ENCODE results near the gene ZMIZ1.

DNA sequence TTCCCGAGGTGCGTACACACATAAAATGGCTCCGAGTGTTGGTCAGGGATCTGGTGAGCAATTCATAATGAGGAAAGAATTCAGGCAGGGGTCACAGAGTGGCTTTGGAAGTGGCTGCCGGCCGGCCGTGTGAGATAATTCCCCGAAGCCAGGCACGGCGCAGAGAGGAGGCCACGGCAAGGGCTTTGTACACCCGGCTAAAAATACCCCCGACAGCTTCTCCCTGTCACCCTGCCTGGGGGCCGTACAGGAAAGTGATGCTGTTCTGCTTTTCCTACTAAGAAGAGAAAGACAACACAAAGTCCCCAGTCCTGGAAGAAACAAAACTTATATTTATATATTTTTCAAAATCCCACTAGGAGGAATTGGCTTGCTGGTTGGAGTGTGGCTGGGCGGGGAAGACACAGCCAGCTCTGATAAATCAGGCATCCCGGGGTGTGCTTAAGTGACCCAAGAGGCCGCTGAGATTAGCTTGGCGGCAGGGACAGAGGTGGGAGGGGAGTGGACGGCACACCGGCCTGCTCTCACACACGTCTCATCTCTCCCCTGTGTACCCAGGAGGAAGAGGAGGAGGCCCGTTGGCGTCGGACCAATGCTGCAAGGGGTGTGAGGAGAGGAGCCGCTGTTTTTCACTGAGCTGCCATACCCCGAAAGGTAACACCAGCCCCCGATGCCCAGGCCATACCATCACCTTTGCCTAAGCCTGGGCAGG, 70.5 kb downstream of the ZMIZ1 start:
- TF ChIP-seq ZNF331 (CRISPR knock-in tag; IDR thresholded peaks at IDR 0.05; ENCODE audit: low read depth) (no peak), STAT1 (IDR thresholded peaks at IDR 0.05; ENCODE audit: unreplicated experiment) (no peak), CREB1 (CRISPR knock-in tag; IDR thresholded peaks at IDR 0.05; ENCODE audit: low read depth) (no peak), JUNB (IDR thresholded peaks at IDR 0.05; ENCODE audit: unreplicated experiment) (no peak)
- TF ChIP-seq, protein P1, sequence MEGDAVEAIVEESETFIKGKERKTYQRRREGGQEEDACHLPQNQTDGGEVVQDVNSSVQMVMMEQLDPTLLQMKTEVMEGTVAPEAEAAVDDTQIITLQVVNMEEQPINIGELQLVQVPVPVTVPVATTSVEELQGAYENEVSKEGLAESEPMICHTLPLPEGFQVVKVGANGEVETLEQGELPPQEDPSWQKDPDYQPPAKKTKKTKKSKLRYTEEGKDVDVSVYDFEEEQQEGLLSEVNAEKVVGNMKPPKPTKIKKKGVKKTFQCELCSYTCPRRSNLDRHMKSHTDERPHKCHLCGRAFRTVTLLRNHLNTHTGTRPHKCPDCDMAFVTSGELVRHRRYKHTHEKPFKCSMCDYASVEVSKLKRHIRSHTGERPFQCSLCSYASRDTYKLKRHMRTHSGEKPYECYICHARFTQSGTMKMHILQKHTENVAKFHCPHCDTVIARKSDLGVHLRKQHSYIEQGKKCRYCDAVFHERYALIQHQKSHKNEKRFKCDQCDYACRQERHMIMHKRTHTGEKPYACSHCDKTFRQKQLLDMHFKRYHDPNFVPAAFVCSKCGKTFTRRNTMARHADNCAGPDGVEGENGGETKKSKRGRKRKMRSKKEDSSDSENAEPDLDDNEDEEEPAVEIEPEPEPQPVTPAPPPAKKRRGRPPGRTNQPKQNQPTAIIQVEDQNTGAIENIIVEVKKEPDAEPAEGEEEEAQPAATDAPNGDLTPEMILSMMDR (conservative IDR thresholded peaks at IDR 0.05; ENCODE audit: low read depth in 2 of 2): no peak
- TF ChIP-seq, protein P2, sequence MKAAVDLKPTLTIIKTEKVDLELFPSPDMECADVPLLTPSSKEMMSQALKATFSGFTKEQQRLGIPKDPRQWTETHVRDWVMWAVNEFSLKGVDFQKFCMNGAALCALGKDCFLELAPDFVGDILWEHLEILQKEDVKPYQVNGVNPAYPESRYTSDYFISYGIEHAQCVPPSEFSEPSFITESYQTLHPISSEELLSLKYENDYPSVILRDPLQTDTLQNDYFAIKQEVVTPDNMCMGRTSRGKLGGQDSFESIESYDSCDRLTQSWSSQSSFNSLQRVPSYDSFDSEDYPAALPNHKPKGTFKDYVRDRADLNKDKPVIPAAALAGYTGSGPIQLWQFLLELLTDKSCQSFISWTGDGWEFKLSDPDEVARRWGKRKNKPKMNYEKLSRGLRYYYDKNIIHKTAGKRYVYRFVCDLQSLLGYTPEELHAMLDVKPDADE (IDR thresholded peaks at IDR 0.05): no peak
- TF ChIP-seq, protein P3, sequence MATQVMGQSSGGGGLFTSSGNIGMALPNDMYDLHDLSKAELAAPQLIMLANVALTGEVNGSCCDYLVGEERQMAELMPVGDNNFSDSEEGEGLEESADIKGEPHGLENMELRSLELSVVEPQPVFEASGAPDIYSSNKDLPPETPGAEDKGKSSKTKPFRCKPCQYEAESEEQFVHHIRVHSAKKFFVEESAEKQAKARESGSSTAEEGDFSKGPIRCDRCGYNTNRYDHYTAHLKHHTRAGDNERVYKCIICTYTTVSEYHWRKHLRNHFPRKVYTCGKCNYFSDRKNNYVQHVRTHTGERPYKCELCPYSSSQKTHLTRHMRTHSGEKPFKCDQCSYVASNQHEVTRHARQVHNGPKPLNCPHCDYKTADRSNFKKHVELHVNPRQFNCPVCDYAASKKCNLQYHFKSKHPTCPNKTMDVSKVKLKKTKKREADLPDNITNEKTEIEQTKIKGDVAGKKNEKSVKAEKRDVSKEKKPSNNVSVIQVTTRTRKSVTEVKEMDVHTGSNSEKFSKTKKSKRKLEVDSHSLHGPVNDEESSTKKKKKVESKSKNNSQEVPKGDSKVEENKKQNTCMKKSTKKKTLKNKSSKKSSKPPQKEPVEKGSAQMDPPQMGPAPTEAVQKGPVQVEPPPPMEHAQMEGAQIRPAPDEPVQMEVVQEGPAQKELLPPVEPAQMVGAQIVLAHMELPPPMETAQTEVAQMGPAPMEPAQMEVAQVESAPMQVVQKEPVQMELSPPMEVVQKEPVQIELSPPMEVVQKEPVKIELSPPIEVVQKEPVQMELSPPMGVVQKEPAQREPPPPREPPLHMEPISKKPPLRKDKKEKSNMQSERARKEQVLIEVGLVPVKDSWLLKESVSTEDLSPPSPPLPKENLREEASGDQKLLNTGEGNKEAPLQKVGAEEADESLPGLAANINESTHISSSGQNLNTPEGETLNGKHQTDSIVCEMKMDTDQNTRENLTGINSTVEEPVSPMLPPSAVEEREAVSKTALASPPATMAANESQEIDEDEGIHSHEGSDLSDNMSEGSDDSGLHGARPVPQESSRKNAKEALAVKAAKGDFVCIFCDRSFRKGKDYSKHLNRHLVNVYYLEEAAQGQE (IDR thresholded peaks at IDR 0.05; ENCODE audit: unreplicated experiment): no peak

Data from GM23338 (cell line).